ENCODE measurements around the gene FCHSD1.

Gene FCHSD1

DNA sequence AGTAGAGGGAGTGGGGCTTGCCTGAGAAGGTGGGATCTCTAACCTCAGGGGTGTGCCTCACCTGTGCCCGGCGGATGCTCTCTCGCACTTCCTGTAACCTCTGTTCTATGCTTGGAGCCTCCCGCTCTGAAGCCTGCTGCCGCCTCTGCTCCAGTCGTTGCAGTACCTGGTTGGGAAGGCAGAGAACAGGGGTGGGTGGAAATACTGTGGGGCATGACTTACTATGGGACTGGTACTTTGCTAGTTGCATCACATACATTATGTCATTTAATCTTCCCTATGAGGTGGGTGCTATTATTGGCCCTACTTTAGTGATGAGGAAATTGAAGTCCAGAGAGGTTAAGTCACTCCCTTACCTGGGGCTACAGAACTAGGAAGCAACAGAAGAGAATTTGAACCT is 5.2 kb downstream of the FCHSD1 start:
- peak; percentile 74 for DNase-seq (ENCODE audit: low read depth)
- no peak overlapping the region for H3K4me3 ChIP-seq (ENCODE audit: low read length)
- no peak for TF ChIP-seq CTCF (IDR thresholded peaks at IDR 0.05; ENCODE audit: insufficient read depth, low read depth, low read length, missing control alignments)

- peak; percentile 81 for DNase-seq (ENCODE audit: low read depth)
- H3K4me3 ChIP-seq (ENCODE audit: low read length): no peak overlapping the region
These were observed 9.5 kb downstream of the FCHSD1 start for GRCh38 chr5:141641634-141642267.

GRCh38 chr5:141640698-141641097 is 10.5 kb downstream of the FCHSD1 start:
- no peak overlapping the region for H3K4me3 ChIP-seq (ENCODE audit: low read length)
- no peak for TF ChIP-seq CTCF (IDR thresholded peaks at IDR 0.05; ENCODE audit: insufficient read depth, low read depth, low read length, missing control alignments)
- DNase-seq (ENCODE audit: low read depth): no peak

More at GRCh38 chr5:141641634-141642267, 9.5 kb downstream of the FCHSD1 start:
- TF ChIP-seq CTCF (IDR thresholded peaks at IDR 0.05; ENCODE audit: insufficient read depth, low read depth, low read length, missing control alignments): peak; percentile 39

- TF ChIP-seq CTCF (IDR thresholded peaks at IDR 0.05; ENCODE audit: insufficient read depth, low read depth, low read length, missing control alignments): no peak
- no peak for DNase-seq (ENCODE audit: low read depth)
These were observed 11.2 kb downstream of the FCHSD1 start for GRCh38 chr5:141640051-141640415.

GRCh38 chr5:141639357-141640050 is 11.7 kb downstream of the FCHSD1 start:
- H3K4me3 ChIP-seq (ENCODE audit: low read length): no peak overlapping the region
- DNase-seq (ENCODE audit: low read depth): no peak
- TF ChIP-seq CTCF (IDR thresholded peaks at IDR 0.05; ENCODE audit: insufficient read depth, low read depth, low read length, missing control alignments): no peak

More at GRCh38 chr5:141640051-141640415, 11.2 kb downstream of the FCHSD1 start:
- H3K4me3 ChIP-seq (ENCODE audit: low read length): no peak overlapping the region

DNA sequence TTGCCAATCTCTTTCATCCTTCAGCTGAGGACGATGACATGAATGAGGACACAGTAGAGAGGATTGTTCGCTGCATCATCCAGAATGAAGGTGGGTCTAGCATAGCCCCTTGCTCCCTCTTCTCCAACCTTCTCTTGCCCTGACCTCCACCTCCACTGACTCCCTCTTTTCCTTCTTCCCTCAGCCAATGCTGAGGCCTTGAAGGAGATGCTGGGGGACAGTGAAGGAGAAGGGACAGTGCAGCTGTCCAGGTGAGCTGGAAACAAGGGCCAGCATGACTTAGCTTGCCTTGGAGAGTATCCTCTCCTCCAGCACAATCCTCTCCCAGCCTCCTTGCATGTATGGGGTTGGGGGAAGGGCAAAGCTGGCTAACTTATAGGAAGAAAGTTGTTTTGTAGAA is 12.4 kb downstream of the FCHSD1 start:
- no peak for DNase-seq (ENCODE audit: low read depth)
- TF ChIP-seq CTCF (IDR thresholded peaks at IDR 0.05; ENCODE audit: insufficient read depth, low read depth, low read length, missing control alignments): no peak
- H3K4me3 ChIP-seq (ENCODE audit: low read length): no peak overlapping the region
